Kidney epithelial cell (primary cell): ENCODE measurements around the gene ATXN10. TPM values are rescaled to one million over a fixed set of nuclear protein-coding genes. Genes with fewer than 3 reads are reported as not detected.

Source experiments
- DNase-seq: peaks from one replicate; pipeline ENCODE4 v3.0.0-alpha.2; 2010; ENCODE audit warnings: low read depth
- H3K27me3 ChIP-seq: 2 replicates; pipeline ENCODE4 v1.6.0; 2011; ENCODE audit warnings: low read length; ENCODE audit not compliant: control insufficient read depth, insufficient read depth
- H3K36me3 ChIP-seq: 2 replicates; pipeline ENCODE4 v1.5.1; 2011; ENCODE audit warnings: low read length; ENCODE audit not compliant: control insufficient read depth, insufficient read depth
- H3K4me3 ChIP-seq: 2 replicates; pipeline ENCODE4 v1.5.1; 2011; ENCODE audit warnings: low read depth, mild to moderate bottlenecking, control low read depth, low read length
- total RNA-seq: library from RNA; depleted of rRNA; stranded (reverse); fragments of >200 nt; gene quantifications from 2 replicates; pipeline ENCODE4 v1.2.3, GENCODE V29; 2015
- TF ChIP-seq, protein P1 (sequence below): IDR thresholded peaks from 2 replicates; pipeline ENCODE4 v1.5.1; 2011; ENCODE audit warnings: mild to moderate bottlenecking, moderate library complexity, low read length, control low read depth, inconsistent platforms; ENCODE audit not compliant: insufficient read depth, poor library complexity, severe bottlenecking

Gene ATXN10
- total RNA-seq, 1 donor from 2014 or later: 127 TPM

- TF ChIP-seq, protein P1, sequence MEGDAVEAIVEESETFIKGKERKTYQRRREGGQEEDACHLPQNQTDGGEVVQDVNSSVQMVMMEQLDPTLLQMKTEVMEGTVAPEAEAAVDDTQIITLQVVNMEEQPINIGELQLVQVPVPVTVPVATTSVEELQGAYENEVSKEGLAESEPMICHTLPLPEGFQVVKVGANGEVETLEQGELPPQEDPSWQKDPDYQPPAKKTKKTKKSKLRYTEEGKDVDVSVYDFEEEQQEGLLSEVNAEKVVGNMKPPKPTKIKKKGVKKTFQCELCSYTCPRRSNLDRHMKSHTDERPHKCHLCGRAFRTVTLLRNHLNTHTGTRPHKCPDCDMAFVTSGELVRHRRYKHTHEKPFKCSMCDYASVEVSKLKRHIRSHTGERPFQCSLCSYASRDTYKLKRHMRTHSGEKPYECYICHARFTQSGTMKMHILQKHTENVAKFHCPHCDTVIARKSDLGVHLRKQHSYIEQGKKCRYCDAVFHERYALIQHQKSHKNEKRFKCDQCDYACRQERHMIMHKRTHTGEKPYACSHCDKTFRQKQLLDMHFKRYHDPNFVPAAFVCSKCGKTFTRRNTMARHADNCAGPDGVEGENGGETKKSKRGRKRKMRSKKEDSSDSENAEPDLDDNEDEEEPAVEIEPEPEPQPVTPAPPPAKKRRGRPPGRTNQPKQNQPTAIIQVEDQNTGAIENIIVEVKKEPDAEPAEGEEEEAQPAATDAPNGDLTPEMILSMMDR: no peak
- DNase-seq: no peak
- Histone ChIP-seq H3K4me3 (peak overlapping the region; percentile 74), H3K36me3 (no peaks in the 10 kb centered on the region), H3K27me3 (no peaks in the 10 kb centered on the region)
Observed at GRCh38 chr22:45672564-45673481, 1.2 kb downstream of the ATXN10 start.

DNA sequence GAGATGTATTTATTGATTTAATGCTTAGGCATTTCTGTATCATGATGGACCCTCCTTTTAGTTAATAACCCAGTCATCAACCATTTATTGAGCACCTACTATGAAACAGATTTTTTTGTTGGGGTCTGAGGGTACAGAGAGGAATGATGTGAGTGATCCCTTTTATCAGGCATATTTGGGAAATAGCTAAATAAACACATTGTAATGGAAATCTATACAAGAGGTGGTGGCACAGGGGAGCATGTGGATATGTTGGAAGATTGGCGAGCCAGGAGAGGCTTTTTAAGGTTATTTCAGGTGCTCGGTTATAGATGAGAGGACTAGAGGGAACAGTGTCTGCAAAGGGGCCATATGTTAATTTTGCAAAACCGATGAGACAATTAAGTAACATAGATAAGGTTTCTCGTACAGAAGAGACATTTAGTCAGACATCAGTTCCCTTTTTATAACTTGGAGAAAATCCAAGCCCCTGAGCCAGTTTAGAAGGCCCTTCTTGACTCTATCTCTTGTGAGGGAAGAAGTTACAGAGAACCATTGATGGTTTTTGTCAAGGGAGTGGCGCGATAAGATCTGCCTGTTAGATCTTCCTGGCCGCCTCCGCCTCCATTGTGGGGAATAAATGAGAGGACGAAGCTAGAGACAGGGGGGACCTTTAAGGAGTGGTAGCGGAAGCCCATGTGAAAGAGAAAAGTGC is 2.0 kb downstream of the ATXN10 start:
- TF ChIP-seq, protein P1: no peak
- DNase-seq: no peak
- Histone ChIP-seq H3K36me3 (no peaks in the 10 kb centered on the region), H3K27me3 (no peaks in the 10 kb centered on the region), H3K4me3 (no peak overlapping the region)

GRCh38 chr22:45676024-45676423 is 4.4 kb downstream of the ATXN10 start:
- Histone ChIP-seq H3K4me3 (no peak overlapping the region), H3K27me3 (no peaks in the 10 kb centered on the region), H3K36me3 (no peaks in the 10 kb centered on the region)
- TF ChIP-seq, protein P1: no peak
- DNase-seq: no peak

DNA sequence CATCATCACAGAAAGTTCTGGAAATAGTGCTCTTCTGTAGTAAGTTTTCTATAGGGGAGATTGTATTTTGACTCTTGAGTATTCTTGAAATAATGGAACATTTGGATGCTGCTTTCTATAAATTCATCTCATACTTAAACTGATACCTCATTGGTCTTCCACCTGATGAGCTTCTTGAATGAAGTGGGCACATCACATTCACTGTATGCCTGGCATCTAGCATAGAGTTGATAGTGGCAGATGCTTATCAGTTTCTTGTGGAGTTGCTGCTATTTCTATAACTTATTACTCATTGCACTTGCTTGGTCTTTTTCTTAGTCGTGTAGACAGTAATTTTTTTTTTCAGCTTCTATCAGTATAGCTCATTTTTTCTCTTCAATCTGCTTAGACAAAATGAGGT is 5.4 kb downstream of the ATXN10 start:
- Histone ChIP-seq H3K36me3 (no peaks in the 10 kb centered on the region), H3K27me3 (no peaks in the 10 kb centered on the region), H3K4me3 (no peak overlapping the region)
- DNase-seq: no peak
- TF ChIP-seq, protein P1: no peak

- no peaks in the 10 kb centered on the region for H3K36me3 ChIP-seq
- H3K27me3 ChIP-seq: no peaks in the 10 kb centered on the region
- TF ChIP-seq, protein P1: no peak
- no peak for DNase-seq
- no peak overlapping the region for H3K4me3 ChIP-seq
Observed at GRCh38 chr22:45678961-45679912, 7.6 kb downstream of the ATXN10 start.
